ENCODE results near the gene ANGEL2.

The ANGEL2 gene

DNA sequence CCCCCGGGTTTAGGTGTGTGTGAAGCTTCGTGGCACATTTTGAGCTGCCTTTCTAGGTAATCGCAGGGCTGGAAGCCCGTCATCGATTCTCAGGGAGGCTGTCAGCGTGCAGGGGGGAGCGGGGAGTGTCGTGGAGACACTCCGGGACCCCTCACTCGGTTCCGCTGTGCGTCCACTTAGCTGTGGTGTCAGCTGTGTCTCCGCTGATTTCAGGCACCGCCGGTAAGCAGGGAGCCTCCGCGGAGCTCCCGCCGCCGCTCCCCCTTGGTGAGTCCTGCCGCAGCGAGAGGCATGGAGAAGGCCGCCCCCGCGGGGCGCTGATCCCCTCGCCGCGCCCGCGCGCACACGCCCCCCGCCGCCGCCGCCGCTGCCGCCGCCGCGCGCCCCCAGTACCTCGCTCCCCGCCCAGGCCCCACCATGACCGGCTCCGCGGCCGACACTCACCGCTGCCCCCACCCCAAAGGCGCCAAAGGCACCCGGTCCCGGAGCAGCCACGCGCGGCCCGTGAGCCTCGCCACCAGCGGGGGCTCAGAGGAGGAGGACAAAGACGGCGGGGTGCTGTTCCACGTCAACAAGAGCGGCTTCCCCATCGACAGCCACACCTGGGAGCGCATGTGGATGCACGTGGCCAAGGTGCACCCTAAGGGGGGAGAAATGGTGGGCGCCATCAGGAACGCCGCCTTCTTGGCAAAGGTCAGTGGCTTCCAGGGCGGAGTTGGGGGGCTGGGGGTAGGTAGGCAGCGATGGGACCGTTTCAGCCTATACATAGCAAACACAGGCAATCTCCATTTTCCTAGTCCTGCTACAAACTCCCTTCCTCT is 64.3 kb downstream of the ANGEL2 start:
- DNase-seq (ENCODE audit: low read depth): no peak

DNA sequence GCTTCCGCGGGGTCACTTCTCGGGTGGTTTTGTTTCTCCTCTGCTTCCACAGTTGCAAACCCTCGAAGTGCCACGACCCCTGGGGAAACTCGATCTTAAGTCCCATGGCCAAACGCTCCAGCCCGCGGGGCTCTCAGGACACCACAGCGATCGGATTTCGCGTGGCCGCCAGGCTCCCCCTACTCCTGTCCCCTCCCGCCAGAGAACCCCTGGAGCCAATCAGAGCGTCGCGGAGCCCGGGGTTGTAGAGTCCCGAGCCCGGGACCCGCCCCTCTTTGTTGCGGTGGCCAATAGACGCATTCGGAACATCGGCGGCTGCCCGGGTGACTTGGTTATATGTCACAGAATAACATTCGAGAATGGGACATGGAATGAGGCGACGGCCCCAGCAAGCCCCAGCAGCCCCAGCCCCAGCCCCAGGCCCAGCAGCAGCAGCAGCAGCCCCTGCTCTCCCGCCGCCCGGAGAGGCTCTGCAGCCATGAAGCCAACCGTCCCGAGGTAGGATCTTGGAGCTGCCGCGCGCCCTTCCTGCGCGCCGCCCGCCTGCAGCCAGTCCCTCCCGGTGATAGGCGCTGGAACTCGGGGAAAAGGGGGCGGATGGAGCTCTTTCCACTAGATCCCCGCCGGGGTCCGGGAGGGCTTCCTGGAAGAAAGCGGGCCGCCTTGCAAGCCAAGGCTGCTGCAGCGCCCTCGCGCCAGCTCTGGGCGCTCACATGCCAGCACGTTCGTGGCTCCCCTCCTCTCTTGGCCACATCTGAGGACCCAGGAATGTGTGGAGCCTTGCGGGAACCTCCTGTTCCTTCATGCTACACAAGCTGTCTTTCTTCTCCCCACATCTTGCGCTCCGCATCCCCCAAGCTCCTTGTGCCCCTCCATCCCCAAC is 65.2 kb downstream of the ANGEL2 start, which contains the start of gene VASH2:
TSS of gene VASH2 (plus strand) at position 299 of the 883 bp plus-strand sequence. CDS start 1,002 bp downstream, outside the sequence.
- peak; percentile 66 for DNase-seq (ENCODE audit: low read depth)

GRCh38 chr1:212949771-212950170 is 65.9 kb downstream of the ANGEL2 start:
- DNase-seq (ENCODE audit: low read depth): no peak

- no peak for DNase-seq (ENCODE audit: low read depth)
Measured at GRCh38 chr1:212946872-212947271, 68.8 kb downstream of the ANGEL2 start.

- no peak for DNase-seq (ENCODE audit: low read depth)
Measured at GRCh38 chr1:212945463-212946160, 70.1 kb downstream of the ANGEL2 start.

- DNase-seq (ENCODE audit: low read depth): no peak
Measured at GRCh38 chr1:212945056-212945455, 70.6 kb downstream of the ANGEL2 start.

DNA sequence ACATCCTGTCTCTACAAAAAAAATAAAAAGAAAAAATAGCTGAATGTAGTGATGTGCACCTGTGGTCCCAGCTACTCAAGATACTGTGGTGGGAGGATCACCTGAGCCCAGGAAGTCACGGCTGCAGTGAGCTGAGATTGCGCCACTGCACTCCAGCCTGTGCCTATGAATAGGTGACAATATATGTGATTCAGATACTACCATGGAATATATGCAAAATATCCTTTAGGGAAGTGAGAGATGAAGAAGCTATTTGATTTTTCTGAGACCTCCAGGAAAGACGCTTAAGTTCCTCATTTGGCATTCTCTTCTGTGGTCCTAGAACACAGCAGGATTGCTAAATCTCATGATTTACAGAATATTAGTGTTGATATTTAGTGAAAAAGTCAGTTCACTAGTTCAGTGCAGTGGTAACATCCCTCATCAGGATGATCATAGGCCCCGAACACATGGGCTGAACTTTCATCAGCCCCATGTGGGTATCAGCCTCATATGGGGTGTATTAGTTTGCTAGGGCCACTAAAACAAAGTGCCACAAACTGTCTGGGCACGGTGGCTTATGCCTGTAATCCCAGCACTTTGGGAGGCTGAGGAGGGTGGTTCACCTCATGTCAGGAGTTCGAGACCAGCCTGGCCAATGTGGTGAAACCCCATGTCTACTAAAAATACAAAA is 71.3 kb downstream of the ANGEL2 start:
- DNase-seq (ENCODE audit: low read depth): no peak

DNA sequence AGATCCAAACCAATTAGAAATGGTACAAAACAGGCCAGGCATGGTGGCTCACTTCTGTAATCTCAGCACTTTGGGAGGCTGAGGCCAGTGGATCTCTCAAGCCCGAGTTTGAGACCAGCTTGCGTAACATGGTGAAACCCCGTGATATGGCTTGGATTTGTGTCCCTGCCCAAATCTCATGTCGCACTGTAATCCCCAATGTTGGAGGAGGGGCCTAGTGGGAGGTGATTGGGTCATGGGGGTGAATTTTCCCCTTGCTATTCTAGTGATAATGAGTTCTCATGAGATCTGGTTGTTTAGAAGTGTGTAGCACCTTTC is 72.3 kb downstream of the ANGEL2 start:
- no peak for DNase-seq (ENCODE audit: low read depth)

GRCh38 chr1:212942679-212943392 is 72.8 kb downstream of the ANGEL2 start:
- DNase-seq (ENCODE audit: low read depth): no peak
